WTC11 (cell line): Measurements from ENCODE around the gene SELL. TPM values are rescaled to one million over a fixed set of nuclear protein-coding genes. Genes with fewer than 3 reads are reported as not detected.

Experiments
- ATAC-seq: fragments of 200-7000 bp; cut with Tn5 transposase; 2 replicates; pipeline ENCODE4 v1.10.0; 2021; ENCODE audit warnings: mild to moderate bottlenecking, moderate library complexity
- CTCF ChIA-PET: fragments of 300-600 bp; sonication (Branson Sonifier 250); formaldehyde crosslinking; loops from one replicate; lab custom pipeline; 2021; ENCODE audit warnings: antibody characterized with exemption; lab: Charles Lee
- POLR2A ChIA-PET: fragments of 350-600 bp; sonication (Branson Sonifier 250); formaldehyde crosslinking; loops from one replicate; lab custom pipeline; 2021; ENCODE audit warnings: antibody characterized with exemption; lab: Charles Lee
- DNase-seq: peaks from one replicate; pipeline ENCODE4 v3.0.0; 2021; ENCODE audit warnings: low spot score
- H3K27ac Mint-ChIP-seq: 2 replicates; pipeline ENCODE4 v1.8.0; 2021; ENCODE audit warnings: mixed read lengths
- H3K27me3 Mint-ChIP-seq: 2 replicates; pipeline ENCODE4 v1.8.0; 2021; ENCODE audit warnings: low read depth, mild to moderate bottlenecking, moderate library complexity, mixed read lengths
- H3K36me3 Mint-ChIP-seq: 2 replicates; pipeline ENCODE4 v1.8.0; 2021; ENCODE audit warnings: mixed read lengths
- H3K4me1 Mint-ChIP-seq: 2 replicates; pipeline ENCODE4 v1.8.0; 2022; ENCODE audit warnings: mixed read lengths
- H3K4me3 Mint-ChIP-seq: 2 replicates; pipeline ENCODE4 v1.8.0; 2021; ENCODE audit warnings: mild to moderate bottlenecking, moderate library complexity, mixed read lengths
- H3K9me3 Mint-ChIP-seq: 2 replicates; pipeline ENCODE4 v1.8.0; 2021; ENCODE audit warnings: mixed read lengths
- E2F4 ChIP-seq: sonication (generic); formaldehyde crosslinking; IDR thresholded peaks from 2 replicates; pipeline ENCODE4 v1.8.1; 2022; ENCODE audit warnings: low read depth, mild to moderate bottlenecking, moderate library complexity, missing genetic modification reagents, borderline replicate concordance
- E2F5 ChIP-seq: sonication (generic); formaldehyde crosslinking; IDR thresholded peaks from 2 replicates; pipeline ENCODE4 v1.8.1; 2022; ENCODE audit warnings: mild to moderate bottlenecking, moderate library complexity, missing genetic modification reagents
- EMX1 ChIP-seq: fragments of 250-450 bp; sonication (Bioruptor Pico); IDR thresholded peaks from 2 replicates; pipeline ENCODE4 v1.8.0; 2021; ENCODE audit warnings: mild to moderate bottlenecking
- ETV6 ChIP-seq: sonication (generic); formaldehyde crosslinking; IDR thresholded peaks from 2 replicates; pipeline ENCODE4 v1.8.1; 2022; ENCODE audit warnings: mild to moderate bottlenecking, missing genetic modification reagents
- FOXK1 ChIP-seq: sonication (generic); formaldehyde crosslinking; IDR thresholded peaks from 2 replicates; pipeline ENCODE4 v1.8.0; 2022; ENCODE audit warnings: mild to moderate bottlenecking, moderate library complexity, missing genetic modification reagents
- GABPB1 ChIP-seq: sonication (generic); formaldehyde crosslinking; IDR thresholded peaks from 2 replicates; pipeline ENCODE4 v1.8.1; 2023; ENCODE audit warnings: mild to moderate bottlenecking, missing genetic modification reagents
- GTF2I ChIP-seq: fragments of 250-450 bp; sonication (Bioruptor Pico); conservative IDR thresholded peaks from 2 replicates; pipeline ENCODE4 v1.4.0; 2021; ENCODE audit warnings: mild to moderate bottlenecking
- HMGA2 ChIP-seq: fragments of 250-450 bp; sonication (Bioruptor Pico); IDR thresholded peaks from 2 replicates; pipeline ENCODE4 v1.4.0; 2021; ENCODE audit warnings: mild to moderate bottlenecking, moderate library complexity
- HMGXB4 ChIP-seq: sonication (generic); formaldehyde crosslinking; IDR thresholded peaks from 2 replicates; pipeline ENCODE4 v1.8.1; 2023; ENCODE audit warnings: mild to moderate bottlenecking, moderate library complexity, missing genetic modification reagents
- MLX ChIP-seq: sonication (generic); formaldehyde crosslinking; IDR thresholded peaks from 2 replicates; pipeline ENCODE4 v1.8.1; 2023; ENCODE audit warnings: mild to moderate bottlenecking, missing genetic modification reagents, moderate library complexity
- NFE2L1 ChIP-seq: sonication (generic); formaldehyde crosslinking; IDR thresholded peaks from 2 replicates; pipeline ENCODE4 v1.8.1; 2023; ENCODE audit warnings: missing genetic modification reagents
- PRDM15 ChIP-seq: sonication (generic); formaldehyde crosslinking; IDR thresholded peaks from 2 replicates; pipeline ENCODE4 v1.8.0; 2022; ENCODE audit warnings: missing genetic modification reagents
- RELA ChIP-seq: sonication (generic); formaldehyde crosslinking; IDR thresholded peaks from 2 replicates; pipeline ENCODE4 v1.8.1; 2022; ENCODE audit warnings: missing genetic modification reagents, mild to moderate bottlenecking, borderline replicate concordance
- SMAD4 ChIP-seq: sonication (generic); formaldehyde crosslinking; IDR thresholded peaks from 2 replicates; pipeline ENCODE4 v1.8.0; 2022; ENCODE audit warnings: mild to moderate bottlenecking, missing genetic modification reagents
- STAT6 ChIP-seq: sonication (generic); formaldehyde crosslinking; conservative IDR thresholded peaks from 2 replicates; pipeline ENCODE4 v1.8.1; 2023; ENCODE audit warnings: mild to moderate bottlenecking, low read depth, missing genetic modification reagents, moderate library complexity
- TP53 ChIP-seq: sonication (generic); formaldehyde crosslinking; IDR thresholded peaks from 2 replicates; pipeline ENCODE4 v1.8.1; 2023; ENCODE audit warnings: mild to moderate bottlenecking, missing genetic modification reagents
- ZNF138 ChIP-seq: sonication (generic); formaldehyde crosslinking; conservative IDR thresholded peaks from 2 replicates; pipeline ENCODE4 v1.8.1; 2022; ENCODE audit warnings: mild to moderate bottlenecking, moderate library complexity, missing genetic modification reagents
- ZNF263 ChIP-seq: sonication (generic); formaldehyde crosslinking; IDR thresholded peaks from 2 replicates; pipeline ENCODE4 v1.8.1; 2022; ENCODE audit warnings: low read depth, mild to moderate bottlenecking, moderate library complexity, missing genetic modification reagents
- total RNA-seq: library from RNA; stranded (reverse); gene quantifications from 3 replicates; pipeline ENCODE4 v1.2.3, GENCODE V29; 2021
- TF ChIP-seq, protein P1 (sequence below): sonication (generic); formaldehyde crosslinking; IDR thresholded peaks from 2 replicates; pipeline ENCODE4 v1.8.0; 2022; ENCODE audit warnings: mild to moderate bottlenecking, missing genetic modification reagents

The SELL gene
- total RNA-seq, 1 experiment from 2014 or later, result 0.26 TPM

DNA sequence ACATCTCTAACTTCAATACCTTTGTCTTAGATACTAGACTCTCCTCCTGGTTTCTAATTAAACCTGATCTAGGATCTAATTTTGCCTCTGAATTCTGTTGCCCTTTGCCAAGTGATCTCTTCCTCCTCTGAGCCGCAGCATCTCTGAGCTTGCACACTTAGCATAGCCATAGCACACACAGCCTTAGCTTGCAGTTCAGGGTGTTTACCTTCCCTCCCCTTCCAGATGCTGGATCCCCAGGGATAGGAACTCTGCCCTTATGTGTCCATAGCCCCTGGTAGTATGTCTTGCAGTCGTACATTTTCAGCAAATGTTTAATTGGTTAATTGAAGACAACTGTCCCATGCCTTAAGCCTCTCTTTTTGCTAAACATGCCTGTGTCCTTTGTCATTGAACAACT is 30.3 kb downstream of the SELL start (continued):
- TF ChIP-seq ETV6 (CRISPR knock-in tag) (no peak), HMGA2 (CRISPR knock-in tag) (no peak), PRDM15 (CRISPR knock-in tag) (no peak)
- TF ChIP-seq, protein P1, sequence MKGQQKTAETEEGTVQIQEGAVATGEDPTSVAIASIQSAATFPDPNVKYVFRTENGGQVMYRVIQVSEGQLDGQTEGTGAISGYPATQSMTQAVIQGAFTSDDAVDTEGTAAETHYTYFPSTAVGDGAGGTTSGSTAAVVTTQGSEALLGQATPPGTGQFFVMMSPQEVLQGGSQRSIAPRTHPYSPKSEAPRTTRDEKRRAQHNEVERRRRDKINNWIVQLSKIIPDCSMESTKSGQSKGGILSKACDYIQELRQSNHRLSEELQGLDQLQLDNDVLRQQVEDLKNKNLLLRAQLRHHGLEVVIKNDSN (CRISPR knock-in tag), result no peak

- no peak for DNase-seq
- CTCF ChIA-PET, result no interaction called here
- Mint-ChIP-seq H3K4me1 (peaks cover 30% of the 10 kb centered on the region), H3K4me3 (no peak overlapping the region), H3K36me3 (no peaks in the 10 kb centered on the region), H3K9me3 (no peaks in the 10 kb centered on the region)
- no peak for ATAC-seq
- no peak for TF ChIP-seq SMAD4
- no peak for TF ChIP-seq GTF2I (CRISPR knock-in tag)
- no peak for TF ChIP-seq E2F4 (CRISPR knock-in tag)
- TF ChIP-seq EMX1, result no peak
- TF ChIP-seq ZNF263 (CRISPR knock-in tag), result no peak
- TF ChIP-seq GABPB1, result no peak
- no peak for TF ChIP-seq TP53
- TF ChIP-seq FOXK1 (CRISPR knock-in tag), result no peak
- no peak for TF ChIP-seq HMGA2 (CRISPR knock-in tag)
- no peak for TF ChIP-seq NFE2L1
- TF ChIP-seq, all 79 proteins: peak for 0
- no peak overlapping the region for H3K27ac Mint-ChIP-seq
- POLR2A ChIA-PET, result no interaction called here
- H3K27me3 Mint-ChIP-seq, result peaks cover 25% of the 10 kb centered on the region
Measured at GRCh38 chr1:169680377-169681019, 30.9 kb downstream of the SELL start.

DNA sequence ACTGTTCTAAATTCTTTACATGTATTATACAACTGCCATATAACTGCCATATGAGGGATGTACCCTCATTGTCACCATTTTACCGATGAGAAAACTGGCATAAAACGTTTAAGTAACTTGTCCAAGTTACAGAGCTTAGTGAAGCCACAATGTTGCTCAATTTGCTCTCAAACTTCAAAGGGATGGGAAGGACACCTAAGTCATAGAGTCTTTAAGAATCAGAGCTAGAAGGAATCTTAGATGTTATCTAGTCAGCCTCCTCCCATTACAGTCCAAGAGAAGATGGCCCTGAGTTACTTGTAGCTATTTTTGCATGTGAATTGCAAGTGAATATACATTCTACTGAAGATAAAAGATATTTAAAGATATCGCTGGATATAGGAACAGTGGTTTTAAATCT is 31.7 kb downstream of the SELL start:
- H3K36me3 Mint-ChIP-seq, result no peaks in the 10 kb centered on the region
- ChIA-PET CTCF (no interaction called here), POLR2A (no interaction called here)
- TF ChIP-seq EMX1 (no peak), TP53 (no peak)
- ATAC-seq (no peak), DNase-seq (no peak)
- peaks cover 30% of the 10 kb centered on the region for H3K4me1 Mint-ChIP-seq
- H3K9me3 Mint-ChIP-seq, result no peaks in the 10 kb centered on the region
- H3K27me3 Mint-ChIP-seq, result peaks cover 32% of the 10 kb centered on the region
- no peak overlapping the region for H3K4me3 Mint-ChIP-seq
- H3K27ac Mint-ChIP-seq, result no peak overlapping the region

- CTCF ChIA-PET, result interaction anchor here (1.6 kb wide), 1 partner anchor 36 kb away, joined by 4 read pairs; no protein-coding TSS in a partner anchor
- ATAC-seq, result peak; percentile 43
- H3K4me1 Mint-ChIP-seq, result peaks cover 17% of the 10 kb centered on the region
- TF ChIP-seq RELA (CRISPR knock-in tag) (no peak), STAT6 (no peak), ZNF138 (CRISPR knock-in tag) (no peak), E2F5 (CRISPR knock-in tag) (no peak), HMGXB4 (no peak), MLX (CRISPR knock-in tag) (no peak), ZNF263 (CRISPR knock-in tag) (no peak)
Measured at GRCh38 chr1:169676001-169676400, 35.4 kb downstream of the SELL start.

More at GRCh38 chr1:169676001-169676400, 35.4 kb downstream of the SELL start:
- H3K27me3 Mint-ChIP-seq, result peaks cover 54% of the 10 kb centered on the region
- H3K27ac Mint-ChIP-seq, result no peak overlapping the region
- POLR2A ChIA-PET, result no interaction called here
- H3K9me3 Mint-ChIP-seq, result peaks cover 8% of the 10 kb centered on the region
- DNase-seq, result no peak
- no peak overlapping the region for H3K4me3 Mint-ChIP-seq
- no peaks in the 10 kb centered on the region for H3K36me3 Mint-ChIP-seq
